Peyer's patch (tissue), 4 donors: Measurements from ENCODE around the gene TCEANC2. TPM values are rescaled to one million over a fixed set of nuclear protein-coding genes. Genes with fewer than 3 reads are reported as not detected.

Experiments used
- DNase-seq, 3 donors: peaks; one replicate each; pipeline ENCODE4 v3.0.0-alpha.2; 2017 to 2019
- H3K27ac ChIP-seq, 4 donors: fragments of 200-600 bp; sonication (generic); one replicate each; pipeline ENCODE4 v1.5.1; 2016 to 2019
- H3K27me3 ChIP-seq, 2 donors: fragments of 200-600 bp; sonication (generic); one replicate each; pipeline ENCODE4 v1.5.1; 2019
- H3K36me3 ChIP-seq, 3 donors: fragments of 200-600 bp; sonication (generic); one replicate each; pipeline ENCODE4 v1.5.1; 2016 to 2019
- H3K4me1 ChIP-seq, 4 donors: fragments of 200-600 bp; sonication (generic); one replicate each; pipeline ENCODE4 v1.5.1; 2016 to 2019
- H3K4me3 ChIP-seq, 4 donors: fragments of 200-600 bp; sonication (generic); 1 replicate in 3 of 4; 2 replicates in 1 of 4; pipeline ENCODE4 v1.5.1; 2016 to 2019; ENCODE audit warnings: mild to moderate bottlenecking in 1 of 4
- H3K9me3 ChIP-seq, 4 donors: fragments of 200-600 bp; sonication (generic); one replicate each; pipeline ENCODE4 v1.5.1; 2016 to 2019; ENCODE audit warnings: mild to moderate bottlenecking in 1 of 4
- POLR2A ChIP-seq, 2 donors: fragments of 450-650 bp; IDR thresholded peaks; one replicate each; pipeline ENCODE4 v1.5.1; 2017; ENCODE audit warnings: antibody characterized with exemption in 2 of 2, mild to moderate bottlenecking in 2 of 2, moderate library complexity in 2 of 2
- small RNA-seq, 2 donors: library from RNA; depleted of rRNA; stranded (forward); fragments of <200 nt; gene quantifications; one replicate each; pipeline ENCODE3, GENCODE V24; 2016
- total RNA-seq, 4 donors: library from RNA; depleted of rRNA; stranded (reverse); fragments of >200 nt; gene quantifications; one replicate each; pipeline ENCODE4 v1.1.0, GENCODE V29; 2016
- TF ChIP-seq, protein P1 (sequence below), 6 experiments: fragments of 450-650 bp in 4 of 6; fragments of 200-600 bp in 2 of 6; sonication (generic) in 1 of 6; IDR thresholded peaks; one replicate each; pipeline ENCODE4 v1.5.1; 2017 to 2019; ENCODE audit warnings: antibody characterized with exemption in 6 of 6, mild to moderate bottlenecking in 3 of 6, moderate library complexity in 1 of 6

TCEANC2 gene
- total RNA-seq, 4 donors from 2014 or later: 3.0 to 6.6 (median 5.3) TPM

GRCh38 chr1:54152696-54153095 lies 99.3 kb downstream of the TCEANC2 start, which contains the start of gene CDCP2:
CDCP2 (minus strand) TSS chr1:54153000; CDS start chr1:54152922, 78 bp downstream.
- peaks cover 0 to 6% (median 0%) of the 10 kb centered on the region in 4 donors for H3K4me1 ChIP-seq
- no peaks in the 10 kb centered on the region for H3K27me3 ChIP-seq
- H3K27ac ChIP-seq: no peak within 1 kb of the TSS
- DNase-seq: no peak
- H3K36me3 ChIP-seq: no peaks in the 10 kb centered on the region
- no peak within 1 kb of the TSS for H3K4me3 ChIP-seq
- TF ChIP-seq, protein P1, sequence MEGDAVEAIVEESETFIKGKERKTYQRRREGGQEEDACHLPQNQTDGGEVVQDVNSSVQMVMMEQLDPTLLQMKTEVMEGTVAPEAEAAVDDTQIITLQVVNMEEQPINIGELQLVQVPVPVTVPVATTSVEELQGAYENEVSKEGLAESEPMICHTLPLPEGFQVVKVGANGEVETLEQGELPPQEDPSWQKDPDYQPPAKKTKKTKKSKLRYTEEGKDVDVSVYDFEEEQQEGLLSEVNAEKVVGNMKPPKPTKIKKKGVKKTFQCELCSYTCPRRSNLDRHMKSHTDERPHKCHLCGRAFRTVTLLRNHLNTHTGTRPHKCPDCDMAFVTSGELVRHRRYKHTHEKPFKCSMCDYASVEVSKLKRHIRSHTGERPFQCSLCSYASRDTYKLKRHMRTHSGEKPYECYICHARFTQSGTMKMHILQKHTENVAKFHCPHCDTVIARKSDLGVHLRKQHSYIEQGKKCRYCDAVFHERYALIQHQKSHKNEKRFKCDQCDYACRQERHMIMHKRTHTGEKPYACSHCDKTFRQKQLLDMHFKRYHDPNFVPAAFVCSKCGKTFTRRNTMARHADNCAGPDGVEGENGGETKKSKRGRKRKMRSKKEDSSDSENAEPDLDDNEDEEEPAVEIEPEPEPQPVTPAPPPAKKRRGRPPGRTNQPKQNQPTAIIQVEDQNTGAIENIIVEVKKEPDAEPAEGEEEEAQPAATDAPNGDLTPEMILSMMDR (IDR thresholded peaks at IDR 0.05): no peak
- H3K9me3 ChIP-seq: no peaks in the 10 kb centered on the region

- peak in 1 of 3 donors; percentile 62 for DNase-seq
- no peak overlapping the region for H3K27ac ChIP-seq
These were observed 100.4 kb downstream of the TCEANC2 start for GRCh38 chr1:54153535-54154439.

More at GRCh38 chr1:54153535-54154439, 100.4 kb downstream of the TCEANC2 start:
- H3K4me3 ChIP-seq: no peak overlapping the region
- H3K27me3 ChIP-seq: no peaks in the 10 kb centered on the region
- H3K36me3 ChIP-seq: no peaks in the 10 kb centered on the region
- no peaks in the 10 kb centered on the region for H3K9me3 ChIP-seq
- no peak for TF ChIP-seq POLR2A (IDR thresholded peaks at IDR 0.05)
- TF ChIP-seq, protein P1 (IDR thresholded peaks at IDR 0.05): no peak
- peaks cover 0 to 6% (median 0%) of the 10 kb centered on the region in 4 donors for H3K4me1 ChIP-seq

Small RNA genes within 50 kb of the gene (small RNA-seq; reads per million reads assigned to genes)
- 0 reads per million in 2 donors for gene AL353898.1
- 0 reads per million in 2 donors for gene AL353898.2

Other genes with a start within 250 kb of the TCEANC2 start
- gene NDC1, start 215.3 kb upstream of the TCEANC2 start, total RNA-seq: 1 to 10 TPM; 4.2 to 8.3 (median 6.7) TPM
- 10 to 100 TPM; 10.7 to 35.9 (median 20.4) TPM for gene YIPF1, start 163.8 kb upstream of the TCEANC2 start, total RNA-seq
- not detected for gene DIO1, start 159.4 kb upstream of the TCEANC2 start, total RNA-seq
- 10 to 100 TPM; 13.8 to 42.9 (median 27.1) TPM for gene IFT25, start 107.9 kb upstream of the TCEANC2 start, total RNA-seq
- 10 to 100 TPM in 1 of 4 donors, 1 to 10 TPM in 3; 8.9 to 20.6 (median 9.7) TPM for gene LRRC42, start 107.3 kb upstream of the TCEANC2 start, total RNA-seq
- not detected for gene LDLRAD1, start 35.4 kb upstream of the TCEANC2 start, total RNA-seq
- 100 to 1,000 TPM in 3 of 4 donors, 10 to 100 TPM in 1; 70.1 to 537 (median 210) TPM for gene TMEM59, start 404 bp upstream of the TCEANC2 start, total RNA-seq
- not detected for gene CDCP2, start 99.4 kb downstream of the TCEANC2 start, total RNA-seq
- 10 to 100 TPM in 1 of 4 donors, 1 to 10 TPM in 3; 3.9 to 11.5 (median 6.9) TPM for gene CYB5RL, start 146.4 kb downstream of the TCEANC2 start, total RNA-seq
- gene MRPL37, start 146.6 kb downstream of the TCEANC2 start, total RNA-seq: 10 to 100 TPM; 52.8 to 58.3 (median 54.5) TPM